OCI-LY7 (cell line): ENCODE data around the gene ARHGAP6. TPM values are rescaled to one million over a fixed set of nuclear protein-coding genes. Genes with fewer than 3 reads are reported as not detected.

Experiments
- BruUV-seq: library from RNA; stranded (reverse); fragments of 400-500 nt; replicated peaks from 2 replicates; lab custom pipeline; 2021; lab: Mats Ljungman, UMichigan
- CTCF ChIA-PET: fragments of 300-600 bp; sonication (Branson Sonifier 250); formaldehyde crosslinking; loops from one replicate; lab custom pipeline; 2022; ENCODE audit warnings: antibody characterized with exemption; ENCODE audit not compliant: unreplicated experiment; lab: Charles Lee
- POLR2A ChIA-PET: fragments of 300-600 bp; sonication (Branson Sonifier 250); formaldehyde crosslinking; loops from one replicate; lab custom pipeline; 2022; ENCODE audit warnings: antibody characterized with exemption; lab: Charles Lee
- DNase-seq: peaks from one replicate; pipeline ENCODE4 v3.0.0-alpha.2; 2015; ENCODE audit warnings: low spot score
- H2AFZ ChIP-seq: fragments of 200-600 bp; sonication (generic), shearing (Covaris generic); 2 replicates; pipeline ENCODE4 v1.6.1; 2014; ENCODE audit warnings: mild to moderate bottlenecking, antibody characterized with exemption, low read length, moderate library complexity
- H3K27ac ChIP-seq: fragments of 200-600 bp; sonication (generic); 2 replicates; pipeline ENCODE4 v1.5.1; 2014; ENCODE audit warnings: mixed run types, low read depth, mild to moderate bottlenecking, moderate library complexity, low read length, inconsistent platforms; ENCODE audit not compliant: poor library complexity, severe bottlenecking
- H3K36me3 ChIP-seq: fragments of 200-600 bp; sonication (generic); 2 replicates; pipeline ENCODE4 v1.6.1; 2014; ENCODE audit warnings: mild to moderate bottlenecking, antibody characterized with exemption, low read length, moderate library complexity, mixed read lengths; ENCODE audit not compliant: insufficient read depth
- H3K4me1 ChIP-seq: fragments of 200-600 bp; sonication (generic); 2 replicates; pipeline ENCODE4 v1.5.1; 2014; ENCODE audit warnings: mild to moderate bottlenecking, low read length; ENCODE audit not compliant: insufficient read depth, poor library complexity, severe bottlenecking
- H3K4me2 ChIP-seq: fragments of 200-600 bp; sonication (generic); 2 replicates; pipeline ENCODE4 v1.6.1; 2014; ENCODE audit warnings: mild to moderate bottlenecking, low read length
- H3K4me3 ChIP-seq: fragments of 200-600 bp; sonication (generic); 2 replicates; pipeline ENCODE4 v1.5.1; 2014; ENCODE audit warnings: mild to moderate bottlenecking, low read depth, low read length; ENCODE audit not compliant: poor library complexity, severe bottlenecking
- H3K79me2 ChIP-seq: fragments of 200-600 bp; sonication (generic); 2 replicates; pipeline ENCODE4 v1.6.1; 2016; ENCODE audit warnings: low read depth, mild to moderate bottlenecking, low read length, moderate library complexity, mixed read lengths; ENCODE audit not compliant: insufficient read depth
- H3K9me2 ChIP-seq: fragments of 200-600 bp; sonication (generic); 2 replicates; pipeline ENCODE4 v1.6.1; 2016; ENCODE audit warnings: mild to moderate bottlenecking, low read length, mixed read lengths; ENCODE audit not compliant: insufficient read depth
- H3K9me3 ChIP-seq: fragments of 200-600 bp; sonication (generic); 2 replicates; pipeline ENCODE4 v1.6.1; 2014; ENCODE audit warnings: mild to moderate bottlenecking, mixed run types, low read length, mixed read lengths
- H4K20me1 ChIP-seq: fragments of 200-600 bp; sonication (generic); 2 replicates; pipeline ENCODE4 v1.6.1; 2014; ENCODE audit warnings: mild to moderate bottlenecking, antibody characterized with exemption, low read length, moderate library complexity, mixed read lengths; ENCODE audit not compliant: insufficient read depth
- CTCF ChIP-seq: fragments of 200-600 bp; sonication (generic); conservative IDR thresholded peaks from 2 replicates; pipeline ENCODE4 v1.5.1; 2014; ENCODE audit warnings: mild to moderate bottlenecking, antibody characterized with exemption, low read length, moderate library complexity, mixed read lengths
- EZH2phosphoT487 ChIP-seq: fragments of 200-600 bp; sonication (generic); IDR thresholded peaks from 2 replicates; pipeline ENCODE4 v1.6.1; 2018; ENCODE audit warnings: low read depth, borderline replicate concordance, mild to moderate bottlenecking, mixed run types, antibody characterized with exemption, low read length, moderate library complexity, mixed read lengths
- intact Hi-C: fragments of 100-400 bp; cut with micrococcal nuclease; formaldehyde crosslinking; loops from one replicate; pipeline ENCODE4 v1.10.0; 2022; ENCODE audit not compliant: unreplicated experiment
- total RNA-seq, 2 experiments: library from RNA; depleted of rRNA in 1 of 2; stranded (reverse); fragments of >200 nt in 1 of 2; shearing (Covaris generic) in 1 of 2; gene quantifications; 2 replicates each; pipeline ENCODE4 v1.2.3, GENCODE V29; 2014 to 2022

Gene ARHGAP6
- total RNA-seq, 2 experiments from 2014 or later: not detected

DNA sequence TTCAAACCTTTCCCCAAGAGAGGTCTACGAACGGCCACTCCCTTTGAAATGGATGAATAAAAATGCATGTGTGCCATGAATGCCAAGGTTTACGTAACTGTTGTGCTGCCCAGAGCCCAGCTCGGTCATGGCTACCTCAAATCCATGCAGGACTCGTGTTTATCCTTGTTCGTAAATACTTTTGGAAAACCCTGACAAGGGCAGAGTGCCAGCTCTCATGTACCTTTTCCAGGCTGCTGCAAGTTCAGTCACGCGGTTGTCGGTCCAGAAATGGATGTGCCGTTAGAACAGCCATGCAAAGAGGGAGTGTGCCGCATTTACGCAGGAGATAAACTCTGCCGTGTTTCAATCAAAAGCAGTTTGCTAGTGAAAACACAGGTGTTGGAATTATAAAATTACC is 249.1 kb downstream of the ARHGAP6 start:
- no peaks in the 10 kb centered on the region for H3K36me3 ChIP-seq
- H3K9me3 ChIP-seq: no peaks in the 10 kb centered on the region
- H2AFZ ChIP-seq: no peak overlapping the region
- CTCF ChIA-PET: no interaction called here
- POLR2A ChIA-PET: no interaction called here
- H3K9me2 ChIP-seq: no peaks in the 10 kb centered on the region
- H3K79me2 ChIP-seq: no peaks in the 10 kb centered on the region
- no peaks in the 10 kb centered on the region for H3K4me1 ChIP-seq
- BruUV-seq: no TSS peak
- intact Hi-C loops: no loop called here
- H3K4me2 ChIP-seq: no peak overlapping the region
- no peak overlapping the region for H3K4me3 ChIP-seq
- no peak for DNase-seq
- H3K27ac ChIP-seq: no peak overlapping the region
- no peak for TF ChIP-seq EZH2phosphoT487
- no peak for TF ChIP-seq CTCF
- H4K20me1 ChIP-seq: no peaks in the 10 kb centered on the region

DNA sequence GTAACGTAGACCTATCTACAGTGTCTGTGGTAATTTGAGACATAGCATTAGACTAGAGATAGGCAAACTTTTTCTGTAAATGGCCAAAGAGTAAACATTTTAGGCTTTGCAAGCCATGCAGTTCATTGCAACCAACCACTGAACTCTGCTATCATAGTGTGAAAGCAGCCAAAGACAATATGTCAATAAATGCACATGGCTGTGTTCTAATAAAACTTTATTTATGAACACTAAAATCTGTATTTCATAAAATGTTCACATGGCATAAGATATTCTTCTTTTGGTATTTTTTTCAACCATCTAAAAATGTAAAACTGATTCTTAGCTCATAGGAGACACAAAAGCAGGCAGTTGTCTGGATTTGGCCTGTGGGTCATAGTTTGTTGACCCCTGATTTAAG is 251.6 kb downstream of the ARHGAP6 start:
- no peak overlapping the region for H2AFZ ChIP-seq
- no peaks in the 10 kb centered on the region for H3K9me3 ChIP-seq
- no peak overlapping the region for H3K4me3 ChIP-seq
- no peaks in the 10 kb centered on the region for H4K20me1 ChIP-seq
- DNase-seq: no peak
- H3K36me3 ChIP-seq: no peaks in the 10 kb centered on the region
- no peaks in the 10 kb centered on the region for H3K9me2 ChIP-seq
- POLR2A ChIA-PET: interaction anchor here (0.7 kb wide), 1 partner anchor 12 kb away, joined by 3 read pairs; no protein-coding TSS in a partner anchor
- BruUV-seq: no TSS peak
- H3K27ac ChIP-seq: no peak overlapping the region
- no peak overlapping the region for H3K4me2 ChIP-seq
- TF ChIP-seq CTCF (no peak), EZH2phosphoT487 (no peak)
- intact Hi-C loops: no loop called here
- no peaks in the 10 kb centered on the region for H3K4me1 ChIP-seq
- CTCF ChIA-PET: no interaction called here
- H3K79me2 ChIP-seq: no peaks in the 10 kb centered on the region

DNA sequence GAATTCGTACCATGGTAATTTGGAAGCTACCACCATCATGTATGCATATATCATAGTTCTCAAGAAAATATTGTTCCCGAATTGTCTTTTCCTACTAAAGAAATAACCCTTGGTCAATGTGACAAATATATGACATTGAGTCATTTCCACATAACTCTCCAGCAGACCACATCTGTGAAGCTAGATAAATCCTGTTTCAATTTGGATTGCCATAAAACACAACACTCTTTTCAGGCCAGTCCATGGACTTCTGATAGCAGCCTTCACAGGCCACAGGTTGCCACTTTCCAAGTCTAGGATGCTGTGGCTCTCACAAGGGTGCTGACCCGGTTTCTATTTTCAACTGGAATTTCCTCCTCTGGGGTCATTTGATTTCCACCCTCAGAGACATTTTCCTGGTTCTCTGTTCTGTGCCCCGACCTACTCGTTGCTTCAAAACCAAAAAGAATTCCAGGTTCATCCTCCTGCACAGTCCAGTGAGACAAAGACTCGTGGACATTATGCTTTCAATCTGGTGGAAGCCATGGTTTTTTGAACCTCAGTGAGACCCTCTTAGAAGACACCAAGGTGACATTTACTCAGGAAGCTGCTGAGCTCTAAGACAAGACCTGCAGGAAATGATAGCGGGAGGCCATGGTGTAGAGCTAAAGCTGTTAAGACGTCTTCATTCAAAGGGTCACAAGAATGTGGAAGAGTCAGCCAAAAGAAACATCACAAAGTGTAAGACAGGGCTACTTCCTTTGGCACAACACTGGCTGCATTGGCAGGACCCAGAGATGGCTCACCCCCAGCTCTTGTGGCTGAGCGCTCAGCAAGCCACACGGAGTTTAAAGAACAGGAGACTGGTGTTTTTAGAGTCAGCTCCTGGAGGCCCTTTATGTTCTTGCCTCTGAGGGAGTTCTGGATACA is 252.8 kb downstream of the ARHGAP6 start:
- intact Hi-C loops: no loop called here
- H3K36me3 ChIP-seq: no peaks in the 10 kb centered on the region
- no peak overlapping the region for H3K4me3 ChIP-seq
- POLR2A ChIA-PET: no interaction called here
- CTCF ChIA-PET: no interaction called here
- peak overlapping the region; percentile 50 for H2AFZ ChIP-seq
- H3K4me1 ChIP-seq: no peaks in the 10 kb centered on the region
- H3K9me2 ChIP-seq: no peaks in the 10 kb centered on the region
- TF ChIP-seq EZH2phosphoT487 (no peak), CTCF (no peak)
- H4K20me1 ChIP-seq: no peaks in the 10 kb centered on the region
- no peaks in the 10 kb centered on the region for H3K79me2 ChIP-seq
- H3K27ac ChIP-seq: no peak overlapping the region
- H3K4me2 ChIP-seq: no peak overlapping the region
- DNase-seq: no peak
- BruUV-seq: no TSS peak
- no peaks in the 10 kb centered on the region for H3K9me3 ChIP-seq
